Forelimb muscle (tissue), 1 donor: ENCODE measurements around the gene RPLP1. TPM values are rescaled to one million over a fixed set of nuclear protein-coding genes. Genes with fewer than 3 reads are reported as not detected.

Source experiments
- DNase-seq: peaks from one replicate; pipeline ENCODE4 v3.0.0-alpha.2; 2013; ENCODE audit warnings: low read depth
- polyA plus RNA-seq: library from polyadenylated mRNA; unstranded; fragments of 120-200 nt; gene quantifications from one replicate; pipeline ENCODE4 v1.2.1, GENCODE V29; 2013; ENCODE audit not compliant: insufficient read length

Gene RPLP1
- polyA plus RNA-seq, 1 donor = 3,818 TPM

DNA sequence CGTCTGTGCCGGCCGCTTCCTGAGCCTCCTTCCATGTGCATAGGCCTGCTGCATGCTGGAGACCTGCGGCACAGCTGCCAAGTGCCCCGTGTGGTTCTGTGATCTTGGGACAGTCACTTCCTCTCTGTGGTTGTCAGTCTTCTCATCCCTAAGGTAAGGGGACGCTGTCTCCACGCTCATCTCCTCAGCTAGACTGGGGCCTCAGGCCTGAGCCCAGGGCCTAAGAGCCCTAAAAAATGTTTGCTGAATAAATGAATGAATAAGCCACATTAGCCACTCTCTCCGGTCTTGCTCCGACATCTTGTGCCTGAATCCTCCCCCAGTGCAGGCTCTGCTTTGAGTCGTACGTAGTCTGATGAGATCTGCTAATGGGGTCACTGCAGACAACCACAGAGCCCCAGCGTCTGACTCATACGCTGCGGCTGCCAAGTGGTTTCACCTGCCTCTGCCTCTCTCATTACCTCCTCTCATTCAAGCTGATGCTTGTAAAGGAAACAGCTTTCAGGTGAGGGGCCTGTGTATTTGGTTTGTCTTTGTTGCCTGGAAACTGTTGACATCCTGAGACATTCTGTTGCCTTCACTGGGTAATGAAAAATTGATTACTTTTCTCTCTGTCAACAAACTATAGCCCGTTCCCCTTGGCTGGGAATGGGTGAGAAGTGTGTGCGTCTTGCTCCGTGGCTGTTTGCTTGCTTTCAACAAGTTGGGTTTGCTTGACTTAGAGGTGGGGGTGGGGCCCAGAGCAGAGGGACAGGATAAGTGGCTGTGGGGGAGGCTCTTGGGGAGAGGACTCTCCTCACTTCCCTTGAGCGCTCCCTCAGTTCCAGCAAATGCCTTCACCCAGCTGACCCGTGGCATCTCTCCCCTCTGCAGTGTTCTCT, 15.9 kb downstream of the RPLP1 start:
- no peak for DNase-seq

DNA sequence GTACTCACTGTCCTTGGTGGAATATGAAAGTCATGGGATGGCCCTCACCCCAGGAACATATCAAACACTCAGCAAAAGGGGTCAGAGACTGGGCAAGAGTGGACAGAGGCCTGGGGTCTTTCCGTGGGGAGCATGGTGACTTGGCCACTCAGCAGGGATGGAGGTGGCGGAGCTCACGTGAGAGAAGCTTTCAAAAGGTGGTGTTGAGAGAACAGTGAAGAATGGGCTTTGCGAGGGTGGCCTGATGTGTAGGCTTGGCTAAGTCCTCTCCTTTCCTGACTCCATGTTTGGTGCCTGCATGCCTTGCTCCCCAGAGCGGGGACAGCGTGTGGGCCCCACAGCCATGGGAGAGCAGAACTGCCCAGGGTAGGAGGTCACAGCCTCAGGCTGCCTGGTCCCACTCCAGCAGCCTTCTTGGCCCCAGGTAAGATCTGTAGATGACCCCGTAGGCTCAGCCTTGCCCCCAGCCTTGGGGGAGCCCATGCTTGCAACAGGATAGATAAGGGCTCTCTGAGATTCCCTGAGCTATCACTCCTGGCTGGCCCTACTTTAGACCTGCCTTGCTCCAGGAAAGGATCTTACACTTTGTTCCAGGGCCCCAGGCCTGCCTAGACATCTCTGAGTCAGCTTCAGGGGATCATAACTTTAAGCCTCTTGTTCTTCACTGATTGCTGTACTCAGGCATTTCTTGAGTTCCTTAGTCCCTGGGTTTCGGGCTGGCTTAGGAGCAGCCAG, 17.0 kb downstream of the RPLP1 start:
- no peak for DNase-seq

- no peak for DNase-seq
Observed at GRCh38 chr15:69472046-69472445, 19.4 kb downstream of the RPLP1 start.

DNA sequence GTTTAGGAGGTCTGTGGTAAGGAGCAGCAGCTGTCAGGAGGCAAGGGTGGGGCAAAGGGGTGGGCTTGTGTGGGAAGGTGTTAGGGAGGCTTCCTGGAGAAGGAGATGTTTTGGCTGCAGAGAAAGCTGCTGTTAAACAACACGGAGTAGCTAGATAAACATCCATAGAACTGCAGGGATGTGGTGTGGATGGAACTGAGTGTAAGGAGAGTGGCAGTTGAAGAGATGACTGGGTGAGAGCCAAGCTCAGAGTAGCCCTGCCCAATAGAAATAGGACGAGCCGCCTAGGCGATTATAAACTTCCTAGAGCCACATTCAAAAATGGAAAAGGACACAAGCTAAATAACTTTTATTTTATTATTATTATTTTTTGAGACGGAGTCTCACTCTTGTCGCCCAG, 19.9 kb downstream of the RPLP1 start:
- no peak for DNase-seq

DNA sequence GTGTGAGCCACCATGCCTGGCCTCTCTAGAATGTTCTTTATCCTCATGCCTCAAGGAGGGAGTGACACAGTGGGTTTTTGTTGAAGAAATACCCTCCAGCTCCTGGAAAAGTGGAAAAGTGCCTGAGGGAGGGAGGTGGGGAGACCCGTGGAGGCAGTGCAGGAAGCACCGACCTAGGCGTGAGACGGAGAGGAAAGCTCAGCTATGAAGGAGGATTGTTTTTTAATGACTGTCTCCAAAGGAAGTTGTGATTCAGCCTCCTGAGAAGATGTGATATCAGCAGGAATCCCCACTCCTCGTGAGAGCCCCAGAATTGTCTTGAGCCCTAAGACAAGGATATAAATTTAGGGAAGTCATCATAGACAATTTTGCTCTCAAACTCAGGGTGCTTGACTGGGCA, 21.7 kb downstream of the RPLP1 start:
- no peak for DNase-seq

DNA sequence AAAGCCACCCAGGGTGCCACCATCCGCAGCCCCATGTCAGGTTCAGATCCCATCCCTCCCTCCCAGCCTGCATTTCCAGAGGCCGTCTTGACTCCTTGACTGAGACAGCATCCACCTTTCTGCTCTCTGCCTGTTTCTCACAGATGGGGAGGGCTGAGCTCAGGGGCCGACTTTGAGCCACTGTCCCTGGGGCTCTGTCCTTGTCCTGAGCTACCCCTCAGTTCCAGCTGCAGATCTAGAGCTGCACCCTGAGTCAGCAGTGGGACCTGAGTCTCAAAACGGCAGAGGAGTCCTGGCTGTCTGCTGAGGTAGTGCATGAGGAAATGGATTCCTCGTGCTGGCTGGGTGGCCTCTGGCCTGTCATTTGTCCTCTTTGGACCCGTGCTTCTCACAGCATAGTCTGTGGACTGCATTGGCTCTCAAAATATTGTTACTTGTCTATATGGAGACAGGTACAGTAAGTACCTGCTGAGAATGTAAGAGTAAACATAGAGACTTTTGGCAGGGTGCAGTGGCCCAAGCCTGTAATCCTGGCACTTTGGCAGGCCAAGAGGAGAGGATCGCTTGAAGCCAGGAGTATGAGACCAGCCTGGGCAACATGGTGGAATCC, 22.3 kb downstream of the RPLP1 start:
- DNase-seq = no peak

GRCh38 chr15:69475769-69476358, 23.2 kb downstream of the RPLP1 start:
- no peak for DNase-seq

DNA sequence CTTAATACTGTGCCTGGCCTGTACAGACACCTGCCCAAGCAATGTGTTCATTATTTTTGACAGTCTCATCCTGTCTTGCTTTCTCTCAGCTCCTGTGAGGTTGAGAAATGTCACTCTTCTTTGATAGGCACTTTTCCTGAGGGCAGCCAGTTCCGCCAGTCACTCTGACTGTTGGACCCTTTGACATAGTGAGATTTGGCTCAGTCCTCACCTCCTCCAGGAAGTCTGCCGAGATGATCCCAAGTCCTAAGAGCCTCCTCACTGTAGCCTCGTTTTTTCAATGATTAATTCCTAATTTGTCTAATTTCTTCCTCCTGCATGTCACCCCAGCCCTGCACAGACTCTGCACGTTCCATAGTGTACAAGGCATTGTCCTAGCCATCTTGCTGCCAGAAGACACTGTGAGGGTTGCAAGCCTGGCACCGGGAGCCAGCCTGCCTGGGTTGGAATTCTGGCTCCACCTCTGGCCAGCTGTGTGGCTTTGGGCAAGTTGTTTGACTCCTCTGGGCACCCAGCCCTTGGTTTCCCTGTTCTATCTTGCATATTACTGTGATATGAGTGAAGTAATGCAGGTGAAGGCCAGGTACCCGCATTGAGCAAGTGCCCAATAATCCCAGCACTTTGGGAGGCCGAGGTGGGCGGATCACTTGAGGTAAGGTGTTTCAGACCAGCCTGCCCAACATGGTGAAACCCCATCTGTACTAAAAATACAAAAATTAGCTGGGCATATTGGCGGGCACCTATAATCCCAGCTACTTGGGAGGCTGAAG, 24.3 kb downstream of the RPLP1 start:
- no peak for DNase-seq

DNA sequence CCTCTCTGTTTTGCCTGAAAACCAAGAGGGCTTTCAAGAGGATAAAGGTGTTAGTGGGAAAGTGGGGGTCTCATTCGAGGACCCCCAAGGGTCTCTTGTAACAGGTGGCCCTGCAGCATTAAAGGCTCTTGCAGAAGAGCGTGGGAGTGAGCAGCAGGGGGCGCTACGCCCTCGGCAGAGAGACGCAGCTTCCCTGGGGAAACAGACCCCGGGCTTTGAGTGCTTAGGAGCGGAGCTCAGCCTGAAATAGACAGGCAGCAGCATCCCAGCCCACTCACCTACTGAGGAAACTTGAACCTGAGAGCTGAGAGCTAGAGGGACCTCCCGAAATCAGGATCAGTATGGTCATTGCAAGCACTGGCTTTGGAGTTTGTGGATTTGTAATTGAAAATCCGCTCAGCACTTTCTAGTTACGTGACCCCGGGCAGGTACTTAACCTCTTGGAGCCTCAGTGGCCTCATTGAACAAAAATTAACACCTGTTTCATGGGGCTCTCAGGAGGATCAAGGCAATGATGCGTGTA, 25.7 kb downstream of the RPLP1 start:
- no peak for DNase-seq

- no peak for DNase-seq
Observed at GRCh38 chr15:69479081-69479480, 26.5 kb downstream of the RPLP1 start.

GRCh38 chr15:69479971-69480370, 27.4 kb downstream of the RPLP1 start:
- no peak for DNase-seq

DNA sequence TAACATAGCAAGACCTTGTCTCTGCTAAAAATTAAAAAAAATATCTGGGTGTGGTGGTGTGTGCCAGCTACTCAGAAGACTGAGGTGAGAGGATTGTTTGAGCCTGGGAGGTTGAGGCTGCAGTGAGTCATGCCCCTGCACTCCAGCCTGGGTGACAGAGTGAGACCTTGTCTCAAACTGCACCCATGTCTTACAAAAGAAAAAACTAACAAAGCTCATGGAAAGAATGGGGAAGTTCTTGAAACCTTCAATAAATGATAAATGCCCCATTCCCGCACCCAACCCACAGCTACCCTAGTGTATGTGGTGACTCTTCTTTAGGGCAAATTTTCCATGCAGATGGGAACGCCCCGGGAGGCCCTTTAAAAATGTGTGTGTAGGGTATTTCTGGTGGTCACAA, 28.3 kb downstream of the RPLP1 start:
- DNase-seq = no peak

GRCh38 chr15:69482686-69483256, 30.2 kb downstream of the RPLP1 start:
- DNase-seq = no peak

DNA sequence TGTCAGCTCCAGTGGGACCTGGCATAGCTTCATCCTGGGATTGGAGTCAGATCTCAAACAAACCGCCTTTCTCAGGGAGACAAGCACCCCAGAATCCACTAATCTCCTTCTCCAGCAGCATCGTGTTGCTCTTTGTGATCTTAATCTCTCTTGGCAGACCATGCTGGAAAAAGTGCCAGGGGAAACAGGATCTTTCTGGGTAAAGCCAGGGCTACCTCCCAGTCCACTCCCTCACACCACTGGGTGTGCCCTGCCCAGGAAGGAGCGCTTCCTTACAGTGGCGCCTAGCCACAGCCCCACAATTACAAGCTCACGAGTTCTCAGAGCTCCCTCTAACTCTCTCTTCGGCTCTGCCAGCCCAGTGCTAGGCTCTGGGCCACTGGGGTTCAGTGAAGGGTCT, 32.2 kb downstream of the RPLP1 start:
- DNase-seq = no peak

DNA sequence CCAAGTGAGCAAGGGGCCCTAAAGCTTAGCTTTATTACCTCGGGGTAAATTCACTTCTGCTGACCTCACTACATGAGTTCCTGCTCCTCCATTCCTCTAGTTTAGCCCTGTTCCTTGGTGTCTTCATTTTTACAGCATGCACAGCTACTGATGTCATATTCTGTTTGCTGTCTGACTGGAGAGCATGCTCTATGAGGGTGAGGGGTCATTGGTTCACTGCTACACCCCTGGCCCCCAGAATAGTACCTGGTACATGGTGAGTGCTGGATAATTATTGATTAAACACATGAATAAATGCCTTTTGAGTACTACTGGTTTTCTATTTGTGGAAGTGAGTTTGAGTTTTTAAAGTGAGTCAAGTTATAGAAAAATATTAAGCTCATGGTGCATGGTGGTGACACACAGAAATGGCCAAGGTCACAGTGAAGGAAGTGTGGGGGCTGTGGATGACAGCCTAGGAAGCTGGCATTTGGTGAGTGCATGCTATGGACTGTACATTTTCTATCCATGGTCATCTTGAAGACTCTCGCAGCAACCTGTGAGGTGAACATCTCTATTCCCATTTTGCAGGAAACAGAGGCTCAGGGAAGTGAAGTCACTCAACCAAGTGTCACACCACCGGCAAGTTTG, 34.0 kb downstream of the RPLP1 start:
- DNase-seq = no peak

DNA sequence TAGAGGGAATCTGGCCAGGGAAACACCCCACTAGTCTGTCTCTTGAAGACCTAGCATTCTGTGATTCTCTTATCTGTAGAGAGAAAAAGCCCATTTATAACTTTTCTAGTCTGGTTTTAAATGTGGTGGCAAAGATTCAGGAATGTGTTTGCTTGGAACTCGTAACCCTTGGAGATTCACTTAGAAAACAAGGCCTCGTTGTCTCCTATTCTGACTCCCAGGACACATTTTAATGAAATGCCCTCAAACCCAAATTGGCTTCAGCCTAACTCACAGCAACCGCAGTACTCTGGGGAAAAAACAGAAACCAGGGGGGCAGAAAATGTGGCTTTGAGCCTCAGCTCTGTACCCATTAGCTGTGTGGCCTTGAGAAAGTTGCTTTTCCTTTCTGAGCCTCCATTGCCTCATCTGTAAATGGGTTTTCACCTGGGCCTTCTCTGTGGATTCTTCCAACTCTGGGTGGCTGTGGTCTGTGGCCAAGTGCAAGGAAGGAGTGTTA, 36.5 kb downstream of the RPLP1 start:
- no peak for DNase-seq

DNA sequence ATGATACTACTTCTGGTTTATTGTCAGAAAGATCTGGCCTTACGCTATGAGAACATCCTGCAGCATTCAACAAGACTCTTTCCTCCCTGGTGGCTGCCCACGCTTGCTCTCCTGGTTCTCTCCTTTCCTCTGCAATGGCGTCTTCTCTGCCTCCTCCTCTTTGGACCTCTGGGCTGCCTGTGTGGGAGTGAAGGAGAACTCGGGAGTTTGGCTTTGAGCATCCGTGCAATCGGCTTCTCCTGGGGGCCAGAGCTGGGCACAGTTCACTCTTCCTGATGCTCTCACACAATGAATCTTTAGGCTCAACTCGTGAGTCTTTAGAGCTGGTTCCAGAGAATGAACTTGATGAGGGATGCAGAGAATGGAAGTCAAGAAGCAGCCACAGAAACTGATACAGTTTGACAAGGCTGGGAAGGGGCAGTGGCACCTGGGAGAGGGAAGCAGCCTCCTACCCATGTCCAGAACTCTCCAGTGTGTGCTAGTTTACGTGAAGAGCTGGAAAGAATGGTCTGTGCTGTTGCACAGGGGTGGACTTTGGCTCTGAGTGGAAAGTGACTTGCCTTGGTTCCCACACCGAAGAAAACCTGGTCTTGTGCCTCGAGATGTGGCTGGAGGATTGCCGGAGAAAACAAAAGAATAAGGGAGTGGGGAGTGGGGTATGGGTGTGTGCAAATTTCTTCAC, 37.9 kb downstream of the RPLP1 start:
- DNase-seq = no peak

GRCh38 chr15:69491038-69491505, 38.5 kb downstream of the RPLP1 start:
- DNase-seq = no peak

DNA sequence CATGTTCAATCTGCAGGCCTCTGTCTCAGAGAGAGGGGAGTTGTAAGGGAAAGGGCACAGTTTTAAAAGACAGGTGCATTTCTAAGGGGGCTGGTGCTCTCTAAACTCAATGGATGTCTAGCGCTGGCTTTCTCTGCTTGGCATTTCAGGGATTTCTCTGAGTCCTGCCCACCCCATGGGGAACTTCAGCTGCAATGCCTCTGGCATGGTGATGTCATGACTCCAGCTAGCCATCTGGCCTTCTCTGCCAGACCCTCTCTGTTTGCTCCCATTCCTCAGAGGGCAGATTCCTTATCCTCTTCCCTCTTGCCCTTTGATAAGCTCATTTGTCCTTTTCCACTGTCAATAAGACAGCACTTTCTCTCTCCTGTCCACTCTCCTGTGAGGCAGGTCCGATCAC, 40.8 kb downstream of the RPLP1 start:
- DNase-seq = no peak

GRCh38 chr15:69496001-69496400, 43.4 kb downstream of the RPLP1 start:
- no peak for DNase-seq
